ENCODE results near the gene RASGRP3. TPM values are rescaled to one million over a fixed set of nuclear protein-coding genes. Genes with fewer than 3 reads are reported as not detected.

Gene RASGRP3
- polyA plus RNA-seq, 2 of the 4 experiments (the other 2 are of a cell fraction) = 1.5 to 1.7 TPM

DNA sequence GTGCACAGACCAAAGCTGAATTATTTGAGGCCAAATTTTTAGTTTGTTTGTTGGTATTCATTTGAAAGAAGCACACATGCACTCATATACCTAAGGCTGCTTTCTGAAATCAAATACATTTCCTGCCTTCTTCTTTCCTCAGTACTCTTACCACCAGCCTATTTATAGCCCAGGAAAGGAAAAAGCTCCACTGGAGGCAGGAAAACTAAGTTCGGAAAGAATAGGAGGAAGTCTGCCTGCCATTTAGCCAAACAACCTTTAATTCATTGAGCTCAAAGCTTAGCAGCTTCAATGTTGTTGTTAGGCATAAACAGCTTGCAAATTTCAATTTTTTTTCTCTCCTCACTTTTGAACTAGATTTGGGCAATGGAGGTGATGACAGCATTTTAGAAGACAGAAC, 40.4 kb upstream of the RASGRP3 start (continued):
- TF ChIP-seq, protein P1, sequence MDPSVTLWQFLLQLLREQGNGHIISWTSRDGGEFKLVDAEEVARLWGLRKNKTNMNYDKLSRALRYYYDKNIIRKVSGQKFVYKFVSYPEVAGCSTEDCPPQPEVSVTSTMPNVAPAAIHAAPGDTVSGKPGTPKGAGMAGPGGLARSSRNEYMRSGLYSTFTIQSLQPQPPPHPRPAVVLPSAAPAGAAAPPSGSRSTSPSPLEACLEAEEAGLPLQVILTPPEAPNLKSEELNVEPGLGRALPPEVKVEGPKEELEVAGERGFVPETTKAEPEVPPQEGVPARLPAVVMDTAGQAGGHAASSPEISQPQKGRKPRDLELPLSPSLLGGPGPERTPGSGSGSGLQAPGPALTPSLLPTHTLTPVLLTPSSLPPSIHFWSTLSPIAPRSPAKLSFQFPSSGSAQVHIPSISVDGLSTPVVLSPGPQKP (IDR thresholded peaks at IDR 0.05; ENCODE audit: low read depth, low read length) = no peak
- TF ChIP-seq ZSCAN20 (CRISPR knock-in tag; IDR thresholded peaks at IDR 0.05) (no peak), KDM1A (IDR thresholded peaks at IDR 0.05; ENCODE audit: low read depth) (no peak), ZC3H11A (IDR thresholded peaks at IDR 0.05) (no peak), CEBPB (IDR thresholded peaks at IDR 0.05) (no peak)
- TF ChIP-seq, protein P2, sequence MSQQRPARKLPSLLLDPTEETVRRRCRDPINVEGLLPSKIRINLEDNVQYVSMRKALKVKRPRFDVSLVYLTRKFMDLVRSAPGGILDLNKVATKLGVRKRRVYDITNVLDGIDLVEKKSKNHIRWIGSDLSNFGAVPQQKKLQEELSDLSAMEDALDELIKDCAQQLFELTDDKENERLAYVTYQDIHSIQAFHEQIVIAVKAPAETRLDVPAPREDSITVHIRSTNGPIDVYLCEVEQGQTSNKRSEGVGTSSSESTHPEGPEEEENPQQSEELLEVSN (IDR thresholded peaks at IDR 0.05; ENCODE audit: borderline replicate concordance, low read depth) = no peak
- TF ChIP-seq, protein P3, sequence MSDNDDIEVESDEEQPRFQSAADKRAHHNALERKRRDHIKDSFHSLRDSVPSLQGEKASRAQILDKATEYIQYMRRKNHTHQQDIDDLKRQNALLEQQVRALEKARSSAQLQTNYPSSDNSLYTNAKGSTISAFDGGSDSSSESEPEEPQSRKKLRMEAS (IDR thresholded peaks at IDR 0.05) = no peak
- TF ChIP-seq, protein P4, sequence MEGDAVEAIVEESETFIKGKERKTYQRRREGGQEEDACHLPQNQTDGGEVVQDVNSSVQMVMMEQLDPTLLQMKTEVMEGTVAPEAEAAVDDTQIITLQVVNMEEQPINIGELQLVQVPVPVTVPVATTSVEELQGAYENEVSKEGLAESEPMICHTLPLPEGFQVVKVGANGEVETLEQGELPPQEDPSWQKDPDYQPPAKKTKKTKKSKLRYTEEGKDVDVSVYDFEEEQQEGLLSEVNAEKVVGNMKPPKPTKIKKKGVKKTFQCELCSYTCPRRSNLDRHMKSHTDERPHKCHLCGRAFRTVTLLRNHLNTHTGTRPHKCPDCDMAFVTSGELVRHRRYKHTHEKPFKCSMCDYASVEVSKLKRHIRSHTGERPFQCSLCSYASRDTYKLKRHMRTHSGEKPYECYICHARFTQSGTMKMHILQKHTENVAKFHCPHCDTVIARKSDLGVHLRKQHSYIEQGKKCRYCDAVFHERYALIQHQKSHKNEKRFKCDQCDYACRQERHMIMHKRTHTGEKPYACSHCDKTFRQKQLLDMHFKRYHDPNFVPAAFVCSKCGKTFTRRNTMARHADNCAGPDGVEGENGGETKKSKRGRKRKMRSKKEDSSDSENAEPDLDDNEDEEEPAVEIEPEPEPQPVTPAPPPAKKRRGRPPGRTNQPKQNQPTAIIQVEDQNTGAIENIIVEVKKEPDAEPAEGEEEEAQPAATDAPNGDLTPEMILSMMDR (IDR thresholded peaks at IDR 0.05) = no peak
- TF ChIP-seq, protein P5, sequence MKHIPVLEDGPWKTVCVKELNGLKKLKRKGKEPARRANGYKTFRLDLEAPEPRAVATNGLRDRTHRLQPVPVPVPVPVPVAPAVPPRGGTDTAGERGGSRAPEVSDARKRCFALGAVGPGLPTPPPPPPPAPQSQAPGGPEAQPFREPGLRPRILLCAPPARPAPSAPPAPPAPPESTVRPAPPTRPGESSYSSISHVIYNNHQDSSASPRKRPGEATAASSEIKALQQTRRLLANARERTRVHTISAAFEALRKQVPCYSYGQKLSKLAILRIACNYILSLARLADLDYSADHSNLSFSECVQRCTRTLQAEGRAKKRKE (CRISPR knock-in tag; IDR thresholded peaks at IDR 0.05; ENCODE audit: low read depth) = no peak

DNA sequence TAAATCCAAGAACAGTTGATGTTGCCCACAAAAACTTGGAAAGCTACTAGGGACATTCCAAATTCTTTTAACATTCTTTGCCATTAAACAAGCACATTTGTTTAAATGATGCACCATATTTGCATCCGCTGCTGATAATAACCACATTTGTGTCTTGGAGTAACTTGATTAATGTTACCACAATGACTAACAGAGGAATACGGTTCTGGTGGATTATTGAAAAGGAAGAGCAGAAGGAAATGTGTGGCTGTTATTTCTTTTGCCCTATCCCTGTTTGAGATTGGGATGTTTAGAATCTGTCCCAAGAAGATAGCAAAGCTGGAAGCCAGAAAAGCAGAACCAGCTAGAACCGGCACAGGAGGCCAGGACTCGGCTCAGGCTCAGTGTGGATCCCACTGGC, 39.2 kb upstream of the RASGRP3 start:
- Histone ChIP-seq H3K4me1 (peaks cover 13% of the 10 kb centered on the region), H3K9me3 (no peaks in the 10 kb centered on the region), H3K4me3 (no peak overlapping the region), H3K27ac (no peak overlapping the region), H3K4me2 (no peak overlapping the region)
- FAIRE-seq (no peak), ATAC-seq (no peak), DNase-seq (ENCODE audit: low read depth in 1 of 2, low spot score in 1 of 2) (no peak)
- CTCF ChIA-PET = no interaction called here
- 79% methylated on average over 4 of the region's 4 CpGs for WGBS (ENCODE audit: missing lambda C conversion rate)
- POLR2A ChIA-PET = interaction anchor here (0.6 kb wide), 1 partner anchor 23 kb away, joined by 3 read pairs; no protein-coding TSS in a partner anchor
- no peak for TF ChIP-seq HEYL (CRISPR knock-in tag; IDR thresholded peaks at IDR 0.05)
- TF ChIP-seq KDM1A (IDR thresholded peaks at IDR 0.05; ENCODE audit: low read depth) = no peak
- no peak for TF ChIP-seq ESRRA (IDR thresholded peaks at IDR 0.05; ENCODE audit: borderline replicate concordance, low read length)
- no peak for TF ChIP-seq KDM5A (IDR thresholded peaks at IDR 0.05)
- TF ChIP-seq HOXB13 (CRISPR knock-in tag; IDR thresholded peaks at IDR 0.05; ENCODE audit: low read depth) = no peak
- TF ChIP-seq GATA3 (IDR thresholded peaks at IDR 0.05; ENCODE audit: borderline replicate concordance) = no peak
- TF ChIP-seq, protein P6, sequence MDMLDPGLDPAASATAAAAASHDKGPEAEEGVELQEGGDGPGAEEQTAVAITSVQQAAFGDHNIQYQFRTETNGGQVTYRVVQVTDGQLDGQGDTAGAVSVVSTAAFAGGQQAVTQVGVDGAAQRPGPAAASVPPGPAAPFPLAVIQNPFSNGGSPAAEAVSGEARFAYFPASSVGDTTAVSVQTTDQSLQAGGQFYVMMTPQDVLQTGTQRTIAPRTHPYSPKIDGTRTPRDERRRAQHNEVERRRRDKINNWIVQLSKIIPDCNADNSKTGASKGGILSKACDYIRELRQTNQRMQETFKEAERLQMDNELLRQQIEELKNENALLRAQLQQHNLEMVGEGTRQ (IDR thresholded peaks at IDR 0.05) = no peak
- TF ChIP-seq MAZ (IDR thresholded peaks at IDR 0.05; ENCODE audit: borderline replicate concordance, low read depth, low read length) = no peak
- TF ChIP-seq, protein P3 (IDR thresholded peaks at IDR 0.05) = no peak
- no peak for TF ChIP-seq FOXS1 (CRISPR knock-in tag; IDR thresholded peaks at IDR 0.05)
- TF ChIP-seq, protein P7, sequence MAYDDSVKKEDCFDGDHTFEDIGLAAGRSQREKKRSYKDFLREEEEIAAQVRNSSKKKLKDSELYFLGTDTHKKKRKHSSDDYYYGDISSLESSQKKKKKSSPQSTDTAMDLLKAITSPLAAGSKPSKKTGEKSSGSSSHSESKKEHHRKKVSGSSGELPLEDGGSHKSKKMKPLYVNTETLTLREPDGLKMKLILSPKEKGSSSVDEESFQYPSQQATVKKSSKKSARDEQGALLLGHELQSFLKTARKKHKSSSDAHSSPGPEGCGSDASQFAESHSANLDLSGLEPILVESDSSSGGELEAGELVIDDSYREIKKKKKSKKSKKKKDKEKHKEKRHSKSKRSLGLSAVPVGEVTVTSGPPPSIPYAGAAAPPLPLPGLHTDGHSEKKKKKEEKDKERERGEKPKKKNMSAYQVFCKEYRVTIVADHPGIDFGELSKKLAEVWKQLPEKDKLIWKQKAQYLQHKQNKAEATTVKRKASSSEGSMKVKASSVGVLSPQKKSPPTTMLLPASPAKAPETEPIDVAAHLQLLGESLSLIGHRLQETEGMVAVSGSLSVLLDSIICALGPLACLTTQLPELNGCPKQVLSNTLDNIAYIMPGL (CRISPR knock-in tag; IDR thresholded peaks at IDR 0.05; ENCODE audit: borderline replicate concordance) = no peak
- no peak for TF ChIP-seq CEBPB (IDR thresholded peaks at IDR 0.05)
- TF ChIP-seq CHD4 (IDR thresholded peaks at IDR 0.05; ENCODE audit: borderline replicate concordance) = no peak
- no peak for TF ChIP-seq FOSB (CRISPR knock-in tag; IDR thresholded peaks at IDR 0.05)
- TF ChIP-seq, protein P8, sequence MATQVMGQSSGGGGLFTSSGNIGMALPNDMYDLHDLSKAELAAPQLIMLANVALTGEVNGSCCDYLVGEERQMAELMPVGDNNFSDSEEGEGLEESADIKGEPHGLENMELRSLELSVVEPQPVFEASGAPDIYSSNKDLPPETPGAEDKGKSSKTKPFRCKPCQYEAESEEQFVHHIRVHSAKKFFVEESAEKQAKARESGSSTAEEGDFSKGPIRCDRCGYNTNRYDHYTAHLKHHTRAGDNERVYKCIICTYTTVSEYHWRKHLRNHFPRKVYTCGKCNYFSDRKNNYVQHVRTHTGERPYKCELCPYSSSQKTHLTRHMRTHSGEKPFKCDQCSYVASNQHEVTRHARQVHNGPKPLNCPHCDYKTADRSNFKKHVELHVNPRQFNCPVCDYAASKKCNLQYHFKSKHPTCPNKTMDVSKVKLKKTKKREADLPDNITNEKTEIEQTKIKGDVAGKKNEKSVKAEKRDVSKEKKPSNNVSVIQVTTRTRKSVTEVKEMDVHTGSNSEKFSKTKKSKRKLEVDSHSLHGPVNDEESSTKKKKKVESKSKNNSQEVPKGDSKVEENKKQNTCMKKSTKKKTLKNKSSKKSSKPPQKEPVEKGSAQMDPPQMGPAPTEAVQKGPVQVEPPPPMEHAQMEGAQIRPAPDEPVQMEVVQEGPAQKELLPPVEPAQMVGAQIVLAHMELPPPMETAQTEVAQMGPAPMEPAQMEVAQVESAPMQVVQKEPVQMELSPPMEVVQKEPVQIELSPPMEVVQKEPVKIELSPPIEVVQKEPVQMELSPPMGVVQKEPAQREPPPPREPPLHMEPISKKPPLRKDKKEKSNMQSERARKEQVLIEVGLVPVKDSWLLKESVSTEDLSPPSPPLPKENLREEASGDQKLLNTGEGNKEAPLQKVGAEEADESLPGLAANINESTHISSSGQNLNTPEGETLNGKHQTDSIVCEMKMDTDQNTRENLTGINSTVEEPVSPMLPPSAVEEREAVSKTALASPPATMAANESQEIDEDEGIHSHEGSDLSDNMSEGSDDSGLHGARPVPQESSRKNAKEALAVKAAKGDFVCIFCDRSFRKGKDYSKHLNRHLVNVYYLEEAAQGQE (IDR thresholded peaks at IDR 0.05) = no peak
- no peak for TF ChIP-seq FOSL2 (IDR thresholded peaks at IDR 0.05)
- no peak for TF ChIP-seq FOSL2 (CRISPR knock-in tag; IDR thresholded peaks at IDR 0.05)
- no peak for TF ChIP-seq NFE2L2 (conservative IDR thresholded peaks at IDR 0.05; ENCODE audit: low read length)
- TF ChIP-seq MYC (IDR thresholded peaks at IDR 0.05; ENCODE audit: borderline replicate concordance, low read length) = no peak
